Stimulated activated CD4-positive, alpha-beta T cell treated with anti-CD3 and anti-CD28 coated beads, Interleukin-15, amount 100 ng/mL, for 48 hours (primary cell): ENCODE measurements around the gene SLC9C1.
"Not testable (repeated sequence)": the region's sequence is repeated elsewhere in the genome, so short reads cannot be mapped to it uniquely, and the experiment has no call there.

Source experiments
- DNase-seq, 2 donors: peaks; one replicate each; pipeline ENCODE4 v3.0.0-alpha.2; 2020; ENCODE audit warnings: low read depth in 2 of 2

Gene SLC9C1

GRCh38 chr3:112187300-112187699 is 106.7 kb downstream of the SLC9C1 start:
- DNase-seq: no peak

- not testable (repeated sequence) for DNase-seq
Measured at GRCh38 chr3:112185423-112186035, 108.5 kb downstream of the SLC9C1 start.

DNA sequence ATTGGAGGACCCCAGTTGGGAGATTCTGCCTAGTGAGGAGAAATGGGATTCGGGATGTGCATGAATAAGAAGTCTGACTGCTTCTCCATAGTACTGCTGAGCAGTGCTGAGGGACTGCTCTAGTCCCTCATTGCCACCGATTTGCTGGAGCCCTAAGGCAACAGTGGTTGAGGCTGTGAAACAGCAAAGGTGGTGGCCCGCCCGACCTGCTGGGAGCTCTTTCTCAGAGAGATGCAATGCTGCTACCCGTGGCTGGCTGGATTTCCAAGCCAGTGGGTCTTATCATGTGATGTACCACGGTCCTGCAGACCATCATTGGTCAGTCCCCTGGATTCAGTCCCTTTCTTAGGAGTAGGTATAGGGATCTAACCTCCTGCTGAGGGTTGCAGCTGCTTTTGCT is 118.4 kb downstream of the SLC9C1 start:
- DNase-seq: no peak

- DNase-seq: no peak
Measured at GRCh38 chr3:112175037-112175436, 119.0 kb downstream of the SLC9C1 start.

- DNase-seq: no peak
Measured at GRCh38 chr3:112171144-112171543, 122.9 kb downstream of the SLC9C1 start.

- DNase-seq: no peak
Measured at GRCh38 chr3:112170046-112170445, 124.0 kb downstream of the SLC9C1 start.

DNA sequence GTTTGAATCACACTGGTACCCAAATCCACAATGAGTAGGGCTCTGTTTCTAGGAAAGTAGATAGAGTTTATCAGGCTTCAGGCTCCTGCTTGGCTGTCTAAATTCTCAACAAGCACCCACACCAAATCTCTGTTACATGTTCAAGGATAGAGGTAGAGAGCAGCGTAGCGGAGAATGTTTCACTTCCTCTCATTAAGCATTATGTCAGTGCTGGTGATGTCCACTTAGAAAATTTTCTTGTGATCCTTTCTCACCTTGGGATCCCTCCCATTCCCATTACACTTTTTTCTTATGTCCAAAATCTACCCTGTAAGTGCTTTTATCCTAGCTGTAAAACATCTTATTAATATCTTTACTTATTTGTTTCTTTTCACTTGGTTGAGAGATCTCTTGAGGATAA is 126.3 kb downstream of the SLC9C1 start:
- DNase-seq: no peak

DNA sequence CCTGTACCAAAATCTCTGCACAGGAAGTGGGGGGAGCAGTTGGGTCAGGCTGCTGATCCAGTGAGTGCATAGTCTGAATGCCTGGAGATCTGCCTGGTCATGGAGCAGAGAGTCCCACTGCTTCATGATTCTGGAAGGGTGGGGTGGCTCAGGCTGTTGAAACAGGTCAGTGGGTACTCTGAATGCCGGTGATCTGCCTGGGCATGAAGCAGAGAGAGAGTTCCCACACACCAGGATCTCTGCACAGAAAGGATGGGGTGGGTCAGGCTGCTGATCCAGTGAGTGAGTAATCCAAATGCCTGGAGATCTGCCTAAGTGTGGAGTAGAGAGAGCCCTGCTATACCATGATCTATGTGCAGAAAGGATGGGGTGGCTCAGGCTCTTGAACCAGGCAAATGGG is 144.9 kb downstream of the SLC9C1 start:
- no peak for DNase-seq

DNA sequence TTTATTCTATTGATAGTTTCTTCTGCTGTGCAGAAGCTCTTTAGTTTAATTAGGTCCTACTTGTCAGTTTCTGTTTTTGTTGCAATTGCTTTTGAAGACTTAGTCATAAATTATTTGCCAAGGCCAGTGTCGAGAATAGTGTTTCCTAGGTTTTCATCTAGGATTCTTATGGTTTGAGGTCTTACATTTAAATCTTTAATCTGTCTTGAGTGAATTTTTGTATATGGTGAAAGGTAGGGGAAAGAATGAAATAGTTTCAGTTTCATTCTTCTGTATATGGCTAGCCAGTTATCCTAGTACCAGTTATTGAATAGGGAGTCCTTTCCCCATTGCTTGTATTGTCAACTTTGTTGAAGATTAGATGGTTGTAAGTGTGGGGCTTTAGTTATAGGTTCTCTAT is 150.3 kb downstream of the SLC9C1 start:
- no peak for DNase-seq

GRCh38 chr3:112143251-112143650 is 150.8 kb downstream of the SLC9C1 start:
- no peak for DNase-seq

GRCh38 chr3:112141293-112141692 is 152.7 kb downstream of the SLC9C1 start:
- no peak for DNase-seq

GRCh38 chr3:112140584-112140983 is 153.4 kb downstream of the SLC9C1 start:
- no peak for DNase-seq

GRCh38 chr3:112138219-112138969 is 155.6 kb downstream of the SLC9C1 start:
- no peak for DNase-seq

DNA sequence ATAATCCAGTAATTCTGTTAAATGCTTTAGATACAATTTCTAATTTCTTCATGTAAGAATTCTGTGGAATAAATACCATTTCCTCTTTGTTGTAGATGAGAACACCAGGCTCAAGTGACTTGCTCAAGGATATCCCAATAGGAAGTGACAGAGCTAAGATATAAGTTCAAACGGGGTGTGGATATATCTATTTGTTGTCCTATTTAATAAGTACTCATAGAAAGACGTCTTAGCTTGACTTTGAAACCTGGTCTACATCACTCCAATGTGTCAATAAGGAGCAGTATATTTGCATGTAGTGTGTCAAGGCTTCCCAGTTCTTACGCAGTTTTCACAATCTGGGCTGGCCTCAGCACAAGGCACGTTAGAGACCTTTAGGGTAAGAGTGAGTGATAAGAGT is 156.2 kb downstream of the SLC9C1 start:
- no peak for DNase-seq

GRCh38 chr3:112136959-112137693 is 156.9 kb downstream of the SLC9C1 start:
- peak in 1 of 2 donors; percentile 42 for DNase-seq

- DNase-seq: no peak
Measured at GRCh38 chr3:112136046-112136445, 158.0 kb downstream of the SLC9C1 start.

DNA sequence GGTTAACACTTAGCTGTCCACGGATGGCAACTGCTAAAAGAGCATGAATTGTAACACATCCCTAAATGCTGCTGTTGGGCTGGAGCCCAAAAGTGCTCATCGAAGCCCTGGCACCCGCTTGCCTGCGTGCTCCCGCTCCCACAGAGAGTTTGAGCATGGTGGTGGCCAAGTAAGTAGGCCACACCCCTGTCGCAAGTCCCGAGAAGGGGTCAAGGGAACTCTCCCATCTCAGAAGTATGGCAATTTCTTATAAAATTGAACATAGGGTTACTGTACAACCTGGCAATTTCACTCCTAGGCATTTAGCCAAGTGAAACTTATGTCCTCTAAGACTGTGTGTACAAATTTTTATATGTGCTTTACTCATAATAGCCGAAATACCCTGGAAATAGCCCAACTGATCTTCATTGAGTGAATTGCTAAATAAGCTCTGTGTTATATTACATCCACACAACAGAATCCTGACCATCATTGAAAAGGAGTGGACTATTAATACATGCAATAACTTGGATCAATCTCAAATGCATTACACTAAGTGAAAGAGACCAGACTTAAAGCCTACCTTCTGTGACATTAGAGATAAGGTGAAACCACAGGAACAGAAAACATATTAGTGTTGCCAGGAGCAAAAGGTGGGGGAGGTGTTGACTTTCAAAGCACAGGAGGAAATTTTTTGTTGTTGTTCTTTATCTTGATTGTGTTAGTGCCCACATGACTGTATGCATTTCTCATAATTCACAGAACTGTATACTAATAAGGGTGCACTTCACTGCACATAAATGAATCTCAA is 159.5 kb downstream of the SLC9C1 start:
- no peak for DNase-seq

DNA sequence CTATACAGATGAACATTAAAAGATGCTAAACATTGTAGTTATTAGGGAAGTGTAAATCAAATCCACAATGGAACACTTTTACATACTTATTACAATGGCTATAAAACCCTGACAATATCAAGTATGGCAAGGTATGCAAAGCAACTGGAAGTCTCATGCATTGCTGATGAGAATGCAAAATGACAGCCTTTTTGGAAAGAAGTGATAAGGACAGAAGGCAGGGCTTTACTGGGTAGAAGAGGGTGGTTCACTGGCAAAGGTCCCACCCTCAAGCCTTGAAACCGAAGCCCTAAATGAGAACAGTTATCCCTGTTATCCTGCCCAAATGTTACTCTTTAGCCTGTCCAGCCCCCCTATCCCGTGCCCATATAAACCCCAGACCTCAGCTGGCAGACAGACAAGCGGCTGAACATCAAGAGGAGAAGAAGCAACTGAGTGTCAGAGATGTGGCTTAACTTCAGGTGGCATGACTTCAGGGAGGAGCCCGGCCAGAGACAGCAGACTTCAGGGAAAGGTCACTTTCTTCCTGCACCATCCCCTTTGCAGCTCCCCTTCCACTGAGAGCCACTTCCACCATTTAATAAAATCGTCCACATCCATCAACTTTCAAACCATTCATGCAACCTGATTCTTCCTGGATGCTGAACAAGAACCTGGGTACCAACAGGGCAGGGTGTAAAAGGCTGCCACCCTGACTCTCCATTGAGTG is 160.2 kb downstream of the SLC9C1 start:
- DNase-seq: no peak

DNA sequence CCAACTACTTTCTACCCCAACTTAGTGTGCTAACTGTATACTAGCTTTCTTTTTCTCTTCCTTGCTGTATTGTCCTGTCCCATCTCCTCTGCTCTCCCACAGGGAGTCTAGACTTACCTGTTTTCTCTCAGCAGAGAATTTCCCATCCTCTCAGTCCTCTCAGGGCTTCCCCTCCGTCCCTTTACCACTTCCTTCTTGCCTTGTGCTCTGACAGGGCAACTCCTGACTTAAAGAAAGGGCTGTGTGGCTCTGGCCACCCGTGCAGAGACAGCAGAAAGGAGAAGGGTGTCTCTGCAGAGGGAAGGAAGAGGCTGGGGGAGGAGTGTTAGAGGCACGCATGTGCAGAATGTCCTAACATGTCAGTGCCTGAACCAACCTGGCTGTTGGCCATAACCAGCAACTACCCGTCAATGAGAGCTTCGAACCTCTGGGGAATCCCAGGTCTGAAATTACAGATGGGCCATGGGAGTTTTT is 161.0 kb downstream of the SLC9C1 start, which contains the start of gene GCSAM:
Gene GCSAM, minus strand, starts transcription at position 274 of the 474 bp plus-strand sequence. Its CDS starts 128 bp downstream, at position 146.
- peak; percentile 36 to 54 for DNase-seq

DNA sequence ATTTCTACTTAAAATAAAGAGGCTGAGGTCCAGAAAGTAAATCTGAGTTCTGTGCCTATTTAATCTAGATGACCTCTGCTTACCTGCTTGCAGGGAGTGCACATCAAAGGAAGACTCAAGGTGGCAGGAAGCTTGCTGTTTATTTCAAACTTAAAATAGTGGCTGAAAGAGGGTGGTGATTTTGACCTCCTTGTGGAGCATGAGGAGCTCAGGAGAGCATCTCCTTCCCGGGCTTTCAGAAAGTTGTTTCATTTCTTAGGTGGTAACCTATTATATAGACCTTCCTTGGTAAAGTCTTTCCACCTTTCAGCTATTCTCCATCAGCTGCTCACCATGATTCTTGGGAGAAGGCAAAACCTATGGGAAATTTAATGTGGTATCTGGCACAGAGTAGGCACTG is 161.5 kb downstream of the SLC9C1 start:
- DNase-seq: no peak

DNA sequence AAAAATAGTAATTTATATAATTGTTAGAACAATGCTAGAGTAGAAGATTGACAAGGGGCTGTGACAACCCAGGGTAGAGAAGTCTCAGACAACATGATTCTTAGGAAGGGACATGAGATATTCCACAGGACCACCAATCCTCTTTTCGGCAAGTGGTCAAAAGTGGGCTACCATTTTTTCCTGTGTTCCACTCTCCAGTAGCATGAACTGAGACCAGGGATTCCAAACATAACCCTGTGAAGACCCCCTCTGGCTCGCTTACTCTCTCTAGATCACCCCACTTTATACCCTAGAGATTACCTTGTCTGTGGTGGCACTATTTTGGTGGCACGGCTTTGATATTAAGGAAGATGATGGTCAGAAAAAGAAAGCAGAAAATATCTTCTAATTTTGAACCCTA is 161.9 kb downstream of the SLC9C1 start:
- DNase-seq: no peak
